IMR-90 (cell line): ENCODE data around the gene PLEKHG5. TPM values are rescaled to one million over a fixed set of nuclear protein-coding genes. Genes with fewer than 3 reads are reported as not detected.

Experiments
- ATAC-seq: fragments of 200-7000 bp; cut with Tn5 transposase; 2 replicates; pipeline ENCODE4 v1.9.1; 2020; ENCODE audit warnings: low read depth, mild to moderate bottlenecking, moderate library complexity
- BruUV-seq: library from RNA; stranded (reverse); fragments of 400-500 nt; replicated peaks from 2 replicates; lab custom pipeline; 2021; lab: Mats Ljungman, UMichigan
- CTCF ChIA-PET: fragments of 300-600 bp; formaldehyde crosslinking; extraction: SDS; loops from one replicate; lab custom pipeline; 2021; ENCODE audit warnings: antibody characterized with exemption; lab: Yijun Ruan, JAX
- POLR2A ChIA-PET: fragments of 300-600 bp; sonication (Branson Sonifier 250); formaldehyde crosslinking; loops from one replicate; lab custom pipeline; 2022; ENCODE audit warnings: antibody characterized with exemption; ENCODE audit not compliant: unreplicated experiment; lab: Charles Lee
- DNase-seq: peaks from one replicate; pipeline ENCODE4 v3.0.0; 2013
- H2AFZ ChIP-seq: replicated peaks from 2 replicates; pipeline ENCODE3; 2013; ENCODE audit warnings: low read length, mild to moderate bottlenecking; ENCODE audit not compliant: poor library complexity
- H2AK5ac ChIP-seq: 2 replicates; pipeline ENCODE4 v1.6.1; 2013; ENCODE audit warnings: low read depth, low read length, inconsistent platforms
- H2AK9ac ChIP-seq: replicated peaks from 2 replicates; pipeline ENCODE3; 2013; ENCODE audit warnings: mild to moderate bottlenecking, low read depth, low read length, moderate library complexity; ENCODE audit not compliant: poor library complexity
- H2BK120ac ChIP-seq: 2 replicates; pipeline ENCODE4 v1.6.1; 2013; ENCODE audit warnings: low read depth, low read length, inconsistent platforms
- H2BK15ac ChIP-seq: 3 replicates; pipeline ENCODE4 v1.6.1; 2013; ENCODE audit warnings: low read depth, low read length, inconsistent platforms
- H2BK20ac ChIP-seq: 2 replicates; pipeline ENCODE4 v1.6.1; 2013; ENCODE audit warnings: low read depth, mild to moderate bottlenecking, inconsistent platforms, low read length, moderate library complexity
- H2BK5ac ChIP-seq: 2 replicates; pipeline ENCODE4 v1.6.1; 2013; ENCODE audit warnings: mild to moderate bottlenecking, low read depth, low read length, inconsistent platforms; ENCODE audit not compliant: poor library complexity, severe bottlenecking
- H3K14ac ChIP-seq: replicated peaks from 2 replicates; pipeline ENCODE4 v1.6.1; 2013; ENCODE audit warnings: low read depth, low read length, inconsistent platforms
- H3K18ac ChIP-seq: 2 replicates; pipeline ENCODE4 v1.6.1; 2013; ENCODE audit warnings: low read depth, low read length, control low read depth
- H3K23ac ChIP-seq: 2 replicates; pipeline ENCODE4 v1.6.1; 2013; ENCODE audit warnings: low read depth, low read length, inconsistent platforms
- H3K27ac ChIP-seq: 2 replicates; pipeline ENCODE4 v1.5.1; 2013; ENCODE audit warnings: mild to moderate bottlenecking, control low read depth, low read length; ENCODE audit not compliant: insufficient read depth
- H3K27me3 ChIP-seq: 2 replicates; pipeline ENCODE4 v1.6.1; 2013; ENCODE audit warnings: low read length; ENCODE audit not compliant: control insufficient read depth, insufficient read depth
- H3K36me3 ChIP-seq: 2 replicates; pipeline ENCODE4 v1.6.1; 2013; ENCODE audit warnings: low read length, mixed read lengths; ENCODE audit not compliant: control insufficient read depth, insufficient read depth
- H3K4ac ChIP-seq: 2 replicates; pipeline ENCODE4 v1.6.1; 2013; ENCODE audit warnings: low read depth, low read length, inconsistent platforms
- H3K4me1 ChIP-seq: 2 replicates; pipeline ENCODE4 v1.6.1; 2013; ENCODE audit warnings: low read length, mixed read lengths; ENCODE audit not compliant: control insufficient read depth, insufficient read depth
- H3K4me2 ChIP-seq: 2 replicates; pipeline ENCODE4 v1.6.1; 2013; ENCODE audit warnings: low read depth, mild to moderate bottlenecking, control low read depth, low read length, moderate library complexity
- H3K4me3 ChIP-seq: 2 replicates; pipeline ENCODE4 v1.5.1; 2013; ENCODE audit warnings: low read depth, mild to moderate bottlenecking, control low read depth, low read length, moderate library complexity; ENCODE audit not compliant: insufficient read depth
- H3K56ac ChIP-seq: 2 replicates; pipeline ENCODE4 v1.6.1; 2013; ENCODE audit warnings: low read length, inconsistent platforms; ENCODE audit not compliant: insufficient read depth; ENCODE audit errors: extremely low read depth
- H3K79me1 ChIP-seq, 2 experiments: 2 replicates each; pipeline ENCODE4 v1.6.1; 2013; ENCODE audit warnings: low read length in 2 of 2, inconsistent platforms in 1 of 2, low read depth in 1 of 2
- H3K9ac ChIP-seq: 2 replicates; pipeline ENCODE4 v1.6.1; 2013; ENCODE audit warnings: low read depth, low read length, control low read depth
- H3K9me1 ChIP-seq: 2 replicates; pipeline ENCODE4 v1.6.1; 2013; ENCODE audit warnings: low read length, inconsistent platforms; ENCODE audit not compliant: insufficient read depth
- H3K9me3 ChIP-seq: 2 replicates; pipeline ENCODE4 v1.6.1; 2013; ENCODE audit warnings: low read length; ENCODE audit not compliant: control insufficient read depth, insufficient read depth
- H4K20me1 ChIP-seq: 2 replicates; pipeline ENCODE4 v1.6.1; 2013; ENCODE audit warnings: low read length, inconsistent platforms; ENCODE audit not compliant: insufficient read depth
- H4K5ac ChIP-seq: 2 replicates; pipeline ENCODE4 v1.6.1; 2013; ENCODE audit warnings: mild to moderate bottlenecking, low read depth, low read length, control low read depth
- H4K8ac ChIP-seq, 2 experiments: 2 replicates each; pipeline ENCODE4 v1.6.1; 2013; ENCODE audit warnings: low read depth in 2 of 2, low read length in 2 of 2, control low read depth in 1 of 2, inconsistent platforms in 1 of 2
- H4K91ac ChIP-seq: 2 replicates; pipeline ENCODE4 v1.6.1; 2013; ENCODE audit warnings: low read depth, low read length, inconsistent platforms; ENCODE audit not compliant: insufficient read depth
- BHLHE40 ChIP-seq: fragments of 150-350 bp; IDR thresholded peaks from 2 replicates; pipeline ENCODE4 v1.6.1; 2016; ENCODE audit warnings: mild to moderate bottlenecking, low read depth, low read length
- CEBPB ChIP-seq: IDR thresholded peaks from 2 replicates; pipeline ENCODE4 v1.6.1; 2012; ENCODE audit warnings: low read depth, low read length, improper control_type of control experiment
- CHD1 ChIP-seq: IDR thresholded peaks from 2 replicates; pipeline ENCODE4 v1.6.1; 2012; ENCODE audit warnings: low read depth, low read length, improper control_type of control experiment
- CTCF ChIP-seq: conservative IDR thresholded peaks from 2 replicates; pipeline ENCODE4 v1.5.1; 2012; ENCODE audit warnings: mild to moderate bottlenecking, low read depth, low read length, improper control_type of control experiment
- FOS ChIP-seq: fragments of 150-350 bp; IDR thresholded peaks from 2 replicates; pipeline ENCODE4 v1.6.1; 2016; ENCODE audit warnings: low read depth, low read length
- MAFK ChIP-seq: IDR thresholded peaks from 2 replicates; pipeline ENCODE4 v1.6.1; 2012; ENCODE audit warnings: low read depth, low read length, improper control_type of control experiment
- MAZ ChIP-seq: IDR thresholded peaks from 2 replicates; pipeline ENCODE4 v1.6.1; 2012; ENCODE audit warnings: low read depth, mild to moderate bottlenecking, low read length, improper control_type of control experiment, moderate library complexity, borderline replicate concordance
- MXI1 ChIP-seq: IDR thresholded peaks from 2 replicates; pipeline ENCODE4 v1.6.1; 2012; ENCODE audit warnings: low read depth, mild to moderate bottlenecking, low read length, moderate library complexity, borderline replicate concordance
- POLR2A ChIP-seq: IDR thresholded peaks from 2 replicates; pipeline ENCODE4 v1.6.1; 2012; ENCODE audit warnings: mild to moderate bottlenecking, low read depth, low read length
- RAD21 ChIP-seq: IDR thresholded peaks from 2 replicates; pipeline ENCODE4 v1.6.1; 2012; ENCODE audit warnings: low read length, improper control_type of control experiment
- RCOR1 ChIP-seq: IDR thresholded peaks from 2 replicates; pipeline ENCODE4 v1.6.1; 2012; ENCODE audit warnings: mild to moderate bottlenecking, low read length, improper control_type of control experiment; ENCODE audit not compliant: insufficient replicate concordance
- RFX5 ChIP-seq: IDR thresholded peaks from 2 replicates; pipeline ENCODE4 v1.8.0; 2012; ENCODE audit warnings: low read depth, mild to moderate bottlenecking, low read length, moderate library complexity
- SMC3 ChIP-seq: fragments of 150-350 bp; IDR thresholded peaks from 2 replicates; pipeline ENCODE4 v1.6.1; 2016; ENCODE audit warnings: low read depth, mild to moderate bottlenecking, antibody characterized with exemption, low read length, moderate library complexity
- USF2 ChIP-seq: fragments of 150-350 bp; IDR thresholded peaks from 2 replicates; pipeline ENCODE4 v1.6.1; 2017; ENCODE audit warnings: mild to moderate bottlenecking, antibody characterized with exemption, low read length, low read depth
- WGBS, 2 experiments: methylation state at CpG; one replicate each; pipeline versions ENCODE4 v1.1.5 to v1.1.7; 2013; ENCODE audit warnings: missing lambda C conversion rate in 2 of 2; ENCODE audit not compliant: insufficient read length in 1 of 2; ENCODE audit errors: extremely low coverage in 2 of 2; 5-methylcytosine and 5-hydroxymethylcytosine counted together
- dilution Hi-C: fragments of 300-500 bp; cut with HindIII; formaldehyde crosslinking; loops from one replicate; pipeline ENCODE4 v1.14.3; 2018; ENCODE audit warnings: low sequenced_read_pairs; ENCODE audit not compliant: unreplicated experiment
- in situ Hi-C: fragments of 300-500 bp; cut with MboI; formaldehyde crosslinking; loops from 3 replicates; pipeline ENCODE4 v1.14.3; 2019; ENCODE audit warnings: low sequenced_read_pairs, inconsistent platforms, mixed read lengths
- intact Hi-C: fragments of 100-400 bp; cut with micrococcal nuclease; formaldehyde crosslinking; loops from 2 replicates; pipeline ENCODE4 v1.10.0; 2022
- polyA plus RNA-seq, 3 experiments: library from polyadenylated mRNA; depleted of rRNA; stranded (reverse); fragments of >200 nt; gene quantifications; 2 replicates each; pipeline ENCODE4 v1.2.3, GENCODE V29; 2012; ENCODE audit warnings: low replicate concordance in 1 of 3
- total RNA-seq: library from RNA; depleted of rRNA; stranded (reverse); fragments of >200 nt; gene quantifications from 2 replicates; pipeline ENCODE4 v1.2.3, GENCODE V29; 2012
- TF ChIP-seq, protein P1 (sequence below): fragments of 150-350 bp; IDR thresholded peaks from 2 replicates; pipeline ENCODE4 v1.6.1; 2016; ENCODE audit warnings: low read depth, mild to moderate bottlenecking, low read length, moderate library complexity, borderline replicate concordance

Gene PLEKHG5
- total and polyA plus RNA-seq, 2 of the 4 experiments (the other 2 are of a cell fraction), result 4.8 to 11.6 TPM

GRCh38 chr1:6473974-6474814 is 17.3 kb downstream of the PLEKHG5 start:
- Histone ChIP-seq H3K23ac (no peak overlapping the region), H3K4me3 (no peak overlapping the region), H4K8ac (no peak overlapping the region), H3K27me3 (no peaks in the 10 kb centered on the region), H3K9me3 (no peaks in the 10 kb centered on the region), H3K9ac (no peak overlapping the region), H4K91ac (no peak overlapping the region), H3K4me1 (no peaks in the 10 kb centered on the region), H3K18ac (no peak overlapping the region), H3K36me3 (peaks cover 31% of the 10 kb centered on the region), H2BK15ac (no peak overlapping the region), H3K4me2 (no peak overlapping the region), H2BK5ac (no peak overlapping the region), H2BK20ac (no peak overlapping the region), H3K4ac (no peak overlapping the region), H2BK120ac (no peak overlapping the region), H2AK5ac (no peak overlapping the region), H2AK9ac (no peak overlapping the region), H3K14ac (no peak overlapping the region), H4K5ac (no peak overlapping the region), H2AFZ (no peak overlapping the region), H4K20me1 (peaks cover 7% of the 10 kb centered on the region), H3K56ac (no peak overlapping the region), H3K27ac (no peak overlapping the region), H3K79me1 (no peaks in the 10 kb centered on the region; a peak in 1 of 4 replicates), H3K9me1 (no peaks in the 10 kb centered on the region)
- DNase-seq (no peak), ATAC-seq (no peak)
- 88% methylated on average over 5 of the region's 33 CpGs; no CpG with 5 or more reads in 1 of the 2 experiments for WGBS, 2 experiments
- POLR2A ChIA-PET, result no interaction called here
- no TSS peak for BruUV-seq
- CTCF ChIA-PET, result no interaction called here
- in situ Hi-C loops (no loop called here), intact Hi-C loops (no loop called here), dilution Hi-C loops (no loop called here)
- TF ChIP-seq MAFK, result no peak
- TF ChIP-seq CEBPB, result no peak
- no peak for TF ChIP-seq MAZ
- TF ChIP-seq POLR2A, result no peak
- no peak for TF ChIP-seq MXI1
- no peak for TF ChIP-seq FOS
- no peak for TF ChIP-seq RCOR1
- TF ChIP-seq USF2, result no peak
- TF ChIP-seq RFX5, result no peak
- no peak for TF ChIP-seq RAD21
- TF ChIP-seq, protein P1, sequence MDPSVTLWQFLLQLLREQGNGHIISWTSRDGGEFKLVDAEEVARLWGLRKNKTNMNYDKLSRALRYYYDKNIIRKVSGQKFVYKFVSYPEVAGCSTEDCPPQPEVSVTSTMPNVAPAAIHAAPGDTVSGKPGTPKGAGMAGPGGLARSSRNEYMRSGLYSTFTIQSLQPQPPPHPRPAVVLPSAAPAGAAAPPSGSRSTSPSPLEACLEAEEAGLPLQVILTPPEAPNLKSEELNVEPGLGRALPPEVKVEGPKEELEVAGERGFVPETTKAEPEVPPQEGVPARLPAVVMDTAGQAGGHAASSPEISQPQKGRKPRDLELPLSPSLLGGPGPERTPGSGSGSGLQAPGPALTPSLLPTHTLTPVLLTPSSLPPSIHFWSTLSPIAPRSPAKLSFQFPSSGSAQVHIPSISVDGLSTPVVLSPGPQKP, result no peak
- no peak for TF ChIP-seq CTCF
- TF ChIP-seq CHD1, result no peak
- no peak for TF ChIP-seq BHLHE40
- TF ChIP-seq SMC3, result no peak
